ENCODE data around the gene PHF5A.
"Not testable (repeated sequence)": the region's sequence is repeated elsewhere in the genome, so short reads cannot be mapped to it uniquely, and the experiment has no call there.

The PHF5A gene

GRCh38 chr22:41470886-41471285 is 2.4 kb upstream of the PHF5A start:
- DNase-seq = no peak
- POLR2A ChIA-PET = no interaction called here
- CTCF ChIA-PET = interaction anchor here (0.6 to 1.6 kb wide), 2 partner anchors 31 to 83 kb away, joined by 3 to 4 read pairs; no protein-coding TSS in a partner anchor
- peaks cover 6 to 36% (median 12%) of the 10 kb centered on the region in 4 experiments for H3K36me3 ChIP-seq (ENCODE audit: control insufficient read depth in 4 of 4, insufficient read depth in 4 of 4, low read length in 3 of 4)
- H3K9me3 ChIP-seq (ENCODE audit: control extremely low read depth in 1 of 5, control insufficient read depth in 4 of 5, insufficient read depth in 2 of 5, low read depth in 1 of 5, low read length in 4 of 5) = no peaks in the 10 kb centered on the region
- no peak overlapping the region for H3K27ac ChIP-seq (ENCODE audit: insufficient read depth in 1 of 2, low read depth in 1 of 2, low read length in 2 of 2, poor library complexity in 1 of 2, severe bottlenecking in 2 of 2)
- WGBS (ENCODE audit: insufficient coverage) = 83% methylated on average over 1 of the region's 2 CpGs
- H3K4me3 ChIP-seq (ENCODE audit: control insufficient read depth in 1 of 7, extremely low read depth in 1 of 7, insufficient read depth in 4 of 7, low read depth in 2 of 7, low read length in 6 of 7) = peak overlapping the region in 1 of 7 experiments; percentile 0
- peaks cover 11 to 23% (median 18%) of the 10 kb centered on the region in 4 experiments for H3K4me1 ChIP-seq (ENCODE audit: control extremely low read depth in 1 of 4, control insufficient read depth in 4 of 4, insufficient read depth in 4 of 4, low read length in 3 of 4)
- H3K27me3 ChIP-seq (replicated peaks in 2 of 5; ENCODE audit: control insufficient read depth in 4 of 5, insufficient read depth in 5 of 5, low read length in 4 of 5) = no peaks in the 10 kb centered on the region

GRCh38 chr22:41469218-41469851 is 843 bp upstream of the PHF5A start:
- WGBS (ENCODE audit: insufficient coverage) = 0% methylated on average over 24 of the region's 30 CpGs
- DNase-seq = peak in 2 of 3 donors; percentile 53 to 61
- CTCF ChIA-PET = interaction anchor here (0.5 to 2.2 kb wide), 8 partner anchors 14 to 80 kb away, joined by 3 to 12 read pairs (median 4); no protein-coding TSS in a partner anchor
- Histone ChIP-seq H3K9me3 (ENCODE audit: control extremely low read depth in 1 of 5, control insufficient read depth in 4 of 5, insufficient read depth in 2 of 5, low read depth in 1 of 5, low read length in 4 of 5) (no peaks in the 10 kb centered on the region), H3K4me1 (ENCODE audit: control extremely low read depth in 1 of 4, control insufficient read depth in 4 of 4, insufficient read depth in 4 of 4, low read length in 3 of 4) (peaks cover 11 to 23% (median 18%) of the 10 kb centered on the region in 4 experiments), H3K27ac (ENCODE audit: insufficient read depth in 1 of 2, low read depth in 1 of 2, low read length in 2 of 2, poor library complexity in 1 of 2, severe bottlenecking in 2 of 2) (peak overlapping the region; percentile 99 to 100), H3K36me3 (ENCODE audit: control insufficient read depth in 4 of 4, insufficient read depth in 4 of 4, low read length in 3 of 4) (peaks cover 13 to 49% (median 23%) of the 10 kb centered on the region in 4 experiments), H3K27me3 (replicated peaks in 2 of 5; ENCODE audit: control insufficient read depth in 4 of 5, insufficient read depth in 5 of 5, low read length in 4 of 5) (no peaks in the 10 kb centered on the region), H3K4me3 (ENCODE audit: control insufficient read depth in 1 of 7, extremely low read depth in 1 of 7, insufficient read depth in 4 of 7, low read depth in 2 of 7, low read length in 6 of 7) (peak overlapping the region; percentile 91 to 99 (median 94))
- POLR2A ChIA-PET = interaction anchor here (0.6 to 2.7 kb wide), 4 partner anchors 16 to 87 kb away, joined by 3 to 34 read pairs (median 4); partner anchors contain the start of genes TEF and TOB2

GRCh38 chr22:41461901-41462300 is 6.6 kb downstream of the PHF5A start:
- Histone ChIP-seq H3K4me3 (ENCODE audit: control insufficient read depth in 1 of 7, extremely low read depth in 1 of 7, insufficient read depth in 4 of 7, low read depth in 2 of 7, low read length in 6 of 7) (no peak overlapping the region), H3K4me1 (ENCODE audit: control extremely low read depth in 1 of 4, control insufficient read depth in 4 of 4, insufficient read depth in 4 of 4, low read length in 3 of 4) (peaks cover 0 to 9% (median 6%) of the 10 kb centered on the region in 4 experiments), H3K27me3 (replicated peaks in 2 of 5; ENCODE audit: control insufficient read depth in 4 of 5, insufficient read depth in 5 of 5, low read length in 4 of 5) (no peaks in the 10 kb centered on the region), H3K36me3 (ENCODE audit: control insufficient read depth in 4 of 4, insufficient read depth in 4 of 4, low read length in 3 of 4) (peaks cover 19 to 71% (median 48%) of the 10 kb centered on the region in 4 experiments), H3K9me3 (ENCODE audit: control extremely low read depth in 1 of 5, control insufficient read depth in 4 of 5, insufficient read depth in 2 of 5, low read depth in 1 of 5, low read length in 4 of 5) (no peaks in the 10 kb centered on the region), H3K27ac (ENCODE audit: insufficient read depth in 1 of 2, low read depth in 1 of 2, low read length in 2 of 2, poor library complexity in 1 of 2, severe bottlenecking in 2 of 2) (no peak overlapping the region)
- DNase-seq = no peak
- no CpG with 5 or more reads among the region's 4 CpGs for whole genome bisulfite sequencing (ENCODE audit: insufficient coverage)
- CTCF ChIA-PET = interaction anchor here (0.7 to 1.9 kb wide), 4 partner anchors 8 to 65 kb away, joined by 3 to 9 read pairs (median 5); partner anchors contain the start of gene TOB2
- POLR2A ChIA-PET = no interaction called here

GRCh38 chr22:41460071-41460470 is 8.4 kb downstream of the PHF5A start:
- DNase-seq; H3K27me3 ChIP-seq (replicated peaks in 2 of 5; ENCODE audit: control insufficient read depth in 4 of 5, insufficient read depth in 5 of 5, low read length in 4 of 5); H3K9me3 ChIP-seq (ENCODE audit: control extremely low read depth in 1 of 5, control insufficient read depth in 4 of 5, insufficient read depth in 2 of 5, low read depth in 1 of 5, low read length in 4 of 5); H3K4me3 ChIP-seq (ENCODE audit: control insufficient read depth in 1 of 7, extremely low read depth in 1 of 7, insufficient read depth in 4 of 7, low read depth in 2 of 7, low read length in 6 of 7); H3K4me1 ChIP-seq (ENCODE audit: control extremely low read depth in 1 of 4, control insufficient read depth in 4 of 4, insufficient read depth in 4 of 4, low read length in 3 of 4); H3K27ac ChIP-seq (ENCODE audit: insufficient read depth in 1 of 2, low read depth in 1 of 2, low read length in 2 of 2, poor library complexity in 1 of 2, severe bottlenecking in 2 of 2): not testable (repeated sequence)
- no CpG with 5 or more reads among the region's 5 CpGs for WGBS (ENCODE audit: insufficient coverage)
- H3K36me3 ChIP-seq (ENCODE audit: control insufficient read depth in 4 of 4, insufficient read depth in 4 of 4, low read length in 3 of 4) = peaks cover 13 to 55% (median 38%) of the 10 kb centered on the region in 4 experiments
- ChIA-PET CTCF (interaction anchor here (1.1 to 1.4 kb wide), 2 partner anchors 58 to 67 kb away, joined by 3 to 4 read pairs; no protein-coding TSS in a partner anchor), POLR2A (interaction anchor here (1.0 kb wide), 1 partner anchor 11 kb away, joined by 3 read pairs; no protein-coding TSS in a partner anchor)

- WGBS (ENCODE audit: insufficient coverage) = no CpG with 5 or more reads among the region's 1 CpG
- CTCF ChIA-PET = interaction anchor here (1.1 to 1.4 kb wide), 2 partner anchors 57 to 68 kb away, joined by 3 to 4 read pairs; no protein-coding TSS in a partner anchor
- Histone ChIP-seq H3K27me3 (replicated peaks in 2 of 5; ENCODE audit: control insufficient read depth in 4 of 5, insufficient read depth in 5 of 5, low read length in 4 of 5) (no peaks in the 10 kb centered on the region), H3K36me3 (ENCODE audit: control insufficient read depth in 4 of 4, insufficient read depth in 4 of 4, low read length in 3 of 4) (peaks cover 9 to 49% (median 31%) of the 10 kb centered on the region in 4 experiments), H3K27ac (ENCODE audit: insufficient read depth in 1 of 2, low read depth in 1 of 2, low read length in 2 of 2, poor library complexity in 1 of 2, severe bottlenecking in 2 of 2) (peak overlapping the region in 1 of 2 experiments; percentile 25), H3K4me1 (ENCODE audit: control extremely low read depth in 1 of 4, control insufficient read depth in 4 of 4, insufficient read depth in 4 of 4, low read length in 3 of 4) (peaks cover 0 to 9% (median 6%) of the 10 kb centered on the region in 4 experiments), H3K9me3 (ENCODE audit: control extremely low read depth in 1 of 5, control insufficient read depth in 4 of 5, insufficient read depth in 2 of 5, low read depth in 1 of 5, low read length in 4 of 5) (no peaks in the 10 kb centered on the region), H3K4me3 (ENCODE audit: control insufficient read depth in 1 of 7, extremely low read depth in 1 of 7, insufficient read depth in 4 of 7, low read depth in 2 of 7, low read length in 6 of 7) (no peak overlapping the region)
- no peak for DNase-seq
- POLR2A ChIA-PET = interaction anchor here (0.6 to 1.0 kb wide), 2 partner anchors 11 to 12 kb away, joined by 3 read pairs; no protein-coding TSS in a partner anchor
Measured at GRCh38 chr22:41459431-41459830, 9.1 kb downstream of the PHF5A start.

GRCh38 chr22:41458161-41458728 is 10.2 kb downstream of the PHF5A start:
- H3K4me1 ChIP-seq (ENCODE audit: control extremely low read depth in 1 of 4, control insufficient read depth in 4 of 4, insufficient read depth in 4 of 4, low read length in 3 of 4) = peaks cover 0 to 9% (median 6%) of the 10 kb centered on the region in 4 experiments
- H3K27ac ChIP-seq (ENCODE audit: insufficient read depth in 1 of 2, low read depth in 1 of 2, low read length in 2 of 2, poor library complexity in 1 of 2, severe bottlenecking in 2 of 2) = no peak overlapping the region
- WGBS (ENCODE audit: insufficient coverage) = 74% methylated on average over 5 of the region's 7 CpGs
- POLR2A ChIA-PET = no interaction called here
- no peaks in the 10 kb centered on the region for H3K27me3 ChIP-seq (replicated peaks in 2 of 5; ENCODE audit: control insufficient read depth in 4 of 5, insufficient read depth in 5 of 5, low read length in 4 of 5)
- peaks cover 7 to 39% (median 24%) of the 10 kb centered on the region in 4 experiments for H3K36me3 ChIP-seq (ENCODE audit: control insufficient read depth in 4 of 4, insufficient read depth in 4 of 4, low read length in 3 of 4)
- CTCF ChIA-PET = interaction anchor here (0.9 to 1.1 kb wide), 2 partner anchors 9 to 54 kb away, joined by 4 to 5 read pairs; no protein-coding TSS in a partner anchor
- no peak overlapping the region for H3K4me3 ChIP-seq (ENCODE audit: control insufficient read depth in 1 of 7, extremely low read depth in 1 of 7, insufficient read depth in 4 of 7, low read depth in 2 of 7, low read length in 6 of 7)
- peak in 1 of 3 donors; percentile 24 for DNase-seq
- no peaks in the 10 kb centered on the region for H3K9me3 ChIP-seq (ENCODE audit: control extremely low read depth in 1 of 5, control insufficient read depth in 4 of 5, insufficient read depth in 2 of 5, low read depth in 1 of 5, low read length in 4 of 5)
